OCI-LY3 (cell line): ENCODE measurements around the gene KRT27.

Source experiments
- H2AFZ ChIP-seq: fragments of 200-600, 300-600 bp; shearing (Covaris generic); 2 replicates; pipeline ENCODE4 v1.6.0; 2014; ENCODE audit warnings: antibody characterized with exemption, low read depth, low read length
- H3K27ac ChIP-seq: fragments of 200-600, 300-600 bp; sonication (generic); 2 replicates; pipeline ENCODE4 v1.5.1; 2014; ENCODE audit warnings: mild to moderate bottlenecking, low read length, moderate library complexity, mixed read lengths
- H3K27me3 ChIP-seq: fragments of 200-600, 300-600 bp; sonication (generic); 2 replicates; pipeline ENCODE4 v1.6.1; 2014; ENCODE audit warnings: low read depth, low read length, mixed read lengths
- H3K36me3 ChIP-seq: fragments of 200-600, 300-600 bp; sonication (generic); replicated peaks from 2 replicates; pipeline ENCODE3; 2014; ENCODE audit warnings: low read depth, low read length, mixed read lengths
- H3K4me1 ChIP-seq: fragments of 300-600, 200-600 bp; sonication (generic); 2 replicates; pipeline ENCODE4 v1.6.1; 2014; ENCODE audit warnings: low read length, mixed read lengths
- H3K4me2 ChIP-seq: fragments of 200-600, 300-600 bp; sonication (generic); 2 replicates; pipeline ENCODE4 v1.6.1; 2014; ENCODE audit warnings: low read length, mixed read lengths
- H3K4me3 ChIP-seq: fragments of 300-600, 200-600 bp; sonication (generic); 2 replicates; pipeline ENCODE4 v1.5.1; 2014; ENCODE audit warnings: antibody characterized with exemption, mild to moderate bottlenecking, low read length, moderate library complexity
- H3K79me2 ChIP-seq: fragments of 300-600, 200-600 bp; shearing (Covaris generic); 2 replicates; pipeline ENCODE4 v1.6.1; 2014; ENCODE audit warnings: mild to moderate bottlenecking, low read length, mixed read lengths
- H3K9ac ChIP-seq: fragments of 300-600, 200-600 bp; shearing (Covaris generic); 2 replicates; pipeline ENCODE4 v1.6.0; 2014; ENCODE audit warnings: mild to moderate bottlenecking, low read length, moderate library complexity
- H3K9me3 ChIP-seq: fragments of 200-600, 300-600 bp; shearing (Covaris generic); 2 replicates; pipeline ENCODE4 v1.6.1; 2014; ENCODE audit warnings: low read length, mixed read lengths; ENCODE audit not compliant: insufficient read depth
- H4K20me1 ChIP-seq: fragments of 200-600, 300-600 bp; sonication (generic); 2 replicates; pipeline ENCODE4 v1.6.1; 2016; ENCODE audit warnings: low read length, mixed read lengths; ENCODE audit not compliant: insufficient read depth
- CTCF ChIP-seq: fragments of 200-600, 300-600 bp; sonication (generic); IDR thresholded peaks from 2 replicates; pipeline ENCODE4 v1.5.1; 2014; ENCODE audit warnings: antibody characterized with exemption, low read length, low read depth
- EZH2phosphoT487 ChIP-seq: fragments of 200-600 bp; shearing (Covaris generic); IDR thresholded peaks from 2 replicates; pipeline ENCODE4 v1.6.1; 2018; ENCODE audit warnings: antibody characterized with exemption, mixed run types, low read depth

Gene KRT27

GRCh38 chr17:40726919-40727318 is 55.4 kb downstream of the KRT27 start:
- Histone ChIP-seq H3K27me3 (no peaks in the 10 kb centered on the region), H3K4me2 (peak overlapping the region; percentile 61), H4K20me1 (no peaks in the 10 kb centered on the region), H3K4me1 (peaks cover 17% of the 10 kb centered on the region), H3K79me2 (no peaks in the 10 kb centered on the region), H2AFZ (no peak overlapping the region), H3K36me3 (no peaks in the 10 kb centered on the region), H3K9ac (no peak overlapping the region), H3K27ac (peak overlapping the region; percentile 45; the same call in 1 of the 2 replicates), H3K9me3 (no peaks in the 10 kb centered on the region), H3K4me3 (no peak overlapping the region)
- TF ChIP-seq EZH2phosphoT487 (no peak), CTCF (peak; percentile 50)
